ENCODE measurements around the gene HOXD3.

HOXD3 gene

DNA sequence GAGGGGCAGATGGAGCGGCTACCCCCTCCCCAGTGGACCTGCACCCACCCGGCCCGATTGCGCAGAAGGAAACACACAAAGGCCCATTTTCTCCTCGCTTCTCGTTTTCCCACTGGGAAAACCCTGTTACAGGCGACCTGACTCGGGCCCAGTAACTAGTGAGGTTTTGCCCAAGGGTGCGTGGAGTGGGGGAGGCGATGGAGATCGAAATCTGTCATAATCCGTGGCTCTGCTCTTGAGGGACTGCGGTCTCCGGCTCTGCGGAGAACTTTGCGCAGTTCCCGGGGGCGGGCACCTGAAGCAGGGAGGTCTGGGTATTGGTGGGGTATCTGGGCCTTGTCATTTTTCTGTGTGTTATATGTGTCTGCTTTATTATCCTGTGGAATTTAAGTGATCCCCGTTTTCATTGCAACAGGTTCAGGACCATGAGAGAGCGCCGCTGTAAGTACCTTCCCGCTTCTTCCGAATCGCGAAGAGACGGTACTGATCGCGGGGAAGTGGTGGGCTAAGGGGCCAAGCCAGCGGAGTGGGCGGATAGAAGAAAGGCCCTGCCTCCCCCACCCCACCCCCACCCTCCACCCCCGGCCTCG lies 9.8 kb upstream of the HOXD3 start:
- in situ Hi-C loops (cut with HindIII; ENCODE audit: low sequenced_read_pairs), result loop anchor here (5.0 kb wide), 1 partner anchor 45 kb away; no protein-coding TSS in a partner anchor

DNA sequence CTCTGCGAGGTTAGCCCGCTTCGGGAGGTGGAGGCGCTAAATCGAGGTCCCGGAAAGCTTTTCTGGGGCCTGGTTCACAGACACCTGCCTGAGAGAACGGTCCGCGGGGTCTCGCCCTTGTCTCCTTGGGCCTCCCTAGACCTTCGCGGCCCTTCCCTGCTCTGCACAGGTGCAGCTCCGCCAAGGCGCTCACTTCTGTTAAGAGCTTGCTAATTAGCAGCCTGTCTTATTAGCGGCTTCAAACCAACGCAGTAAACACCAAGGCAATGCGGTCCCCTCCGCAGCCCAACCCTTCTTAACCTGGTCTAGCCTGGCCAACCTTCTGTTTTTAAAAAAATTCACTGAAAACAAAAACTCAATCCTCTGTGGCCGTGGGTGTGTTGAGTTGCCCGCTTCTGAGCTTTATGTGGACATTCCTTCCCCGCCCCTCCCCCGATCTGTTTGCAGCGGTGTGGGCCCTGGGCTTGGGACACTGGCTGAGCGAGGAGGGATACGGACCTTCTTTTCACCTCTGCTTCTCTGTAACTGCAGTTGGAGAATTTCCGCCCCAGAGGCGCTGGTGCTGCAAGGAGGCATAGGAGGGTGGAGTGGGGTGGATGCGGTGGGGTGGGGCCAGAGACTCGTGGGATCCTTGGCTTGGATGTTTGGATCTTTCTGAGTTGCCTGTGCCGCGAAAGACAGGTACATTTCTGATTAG lies 9.2 kb upstream of the HOXD3 start:
- in situ Hi-C loops (cut with HindIII; ENCODE audit: low sequenced_read_pairs), result loop anchor here (5.0 kb wide), 1 partner anchor 44 kb away; no protein-coding TSS in a partner anchor

DNA sequence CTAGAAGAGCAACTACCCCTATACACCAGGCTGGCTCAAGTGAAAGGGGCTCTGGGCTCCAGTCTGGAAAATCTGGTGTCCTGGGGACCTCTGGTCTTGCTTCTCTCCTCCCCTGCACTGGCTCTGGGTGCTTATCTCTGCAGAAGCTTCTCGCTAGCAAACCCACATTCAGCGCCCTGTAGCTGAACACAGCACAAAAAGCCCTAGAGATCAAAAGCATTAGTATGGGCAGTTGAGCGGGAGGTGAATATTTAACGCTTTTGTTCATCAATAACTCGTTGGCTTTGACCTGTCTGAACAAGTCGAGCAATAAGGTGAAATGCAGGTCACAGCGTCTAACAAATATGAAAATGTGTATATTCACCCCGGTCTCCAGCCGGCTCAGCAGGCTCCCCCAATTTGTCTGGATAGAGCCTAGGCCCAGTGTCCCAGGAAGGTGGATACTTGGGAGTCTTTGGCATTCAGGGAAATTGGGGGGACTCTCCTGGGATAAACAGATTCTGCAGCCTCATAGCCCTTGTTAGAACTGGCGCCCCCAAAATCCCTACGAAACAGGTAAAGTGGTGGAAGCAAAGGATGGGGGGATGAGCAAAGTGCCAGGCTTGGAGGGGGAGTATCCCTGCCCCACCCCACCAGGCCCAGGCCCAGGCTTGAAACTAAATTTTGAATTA lies 8.2 kb upstream of the HOXD3 start:
- in situ Hi-C loops (cut with HindIII; ENCODE audit: low sequenced_read_pairs), result loop anchor here (5.0 kb wide), 1 partner anchor 43 kb away; no protein-coding TSS in a partner anchor

DNA sequence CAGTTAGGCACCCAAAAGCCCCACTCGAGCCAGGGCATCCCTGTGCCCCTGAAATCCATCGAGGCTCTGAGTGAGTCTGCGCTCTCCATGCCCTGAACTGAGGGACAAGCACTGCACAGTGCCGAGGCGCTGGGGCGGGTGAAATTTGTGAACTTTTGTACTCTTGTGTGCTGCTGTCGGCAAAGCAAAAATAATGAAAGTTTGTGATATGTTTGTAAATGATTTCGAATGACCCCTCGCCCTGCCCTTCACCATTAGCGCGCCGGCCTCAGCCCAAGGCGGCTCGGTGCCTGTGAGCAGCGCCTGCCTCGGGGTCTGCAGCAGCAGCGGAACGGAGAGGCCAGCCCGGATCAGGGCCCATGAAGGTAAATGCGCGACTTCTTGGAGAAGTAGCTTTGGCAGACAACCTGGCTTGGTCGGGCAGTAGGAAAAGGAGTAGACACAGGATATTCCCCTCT lies 7.6 kb upstream of the HOXD3 start:
- in situ Hi-C loops (cut with HindIII; ENCODE audit: low sequenced_read_pairs), result loop anchor here (5.0 kb wide), 1 partner anchor 43 kb away; no protein-coding TSS in a partner anchor

DNA sequence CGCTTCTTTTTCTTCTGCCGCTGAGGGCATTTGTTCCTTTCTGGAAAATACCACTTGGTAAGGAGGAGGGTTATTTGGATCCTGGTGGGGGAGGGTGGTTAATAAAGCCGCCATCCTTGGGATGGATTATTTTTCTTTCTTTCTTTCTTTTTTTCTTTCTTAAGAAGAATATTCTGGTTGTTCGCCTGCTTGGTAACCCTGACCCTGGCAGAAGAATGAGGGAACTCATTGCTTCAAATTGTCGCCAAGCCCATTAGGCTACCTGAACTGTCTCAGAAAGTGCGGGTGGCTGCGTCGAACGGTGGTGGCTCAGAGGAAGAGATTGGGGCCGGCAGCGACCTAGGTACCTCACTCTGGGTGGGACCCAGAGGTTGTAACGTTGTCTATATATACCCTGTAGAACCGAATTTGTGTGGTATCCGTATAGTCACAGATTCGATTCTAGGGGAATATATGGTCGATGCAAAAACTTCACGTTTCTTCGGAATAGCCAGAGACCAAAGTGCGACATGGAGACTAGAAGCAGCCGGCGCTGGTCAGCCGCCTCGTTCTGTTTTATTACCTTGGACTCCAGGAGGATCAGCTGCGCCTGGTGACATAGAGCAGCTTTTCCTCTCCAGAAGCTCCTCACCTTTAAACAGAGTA lies 7.0 kb upstream of the HOXD3 start:
- in situ Hi-C loops (cut with HindIII; ENCODE audit: low sequenced_read_pairs), result loop anchor here (5.0 kb wide), 1 partner anchor 42 kb away; no protein-coding TSS in a partner anchor

DNA sequence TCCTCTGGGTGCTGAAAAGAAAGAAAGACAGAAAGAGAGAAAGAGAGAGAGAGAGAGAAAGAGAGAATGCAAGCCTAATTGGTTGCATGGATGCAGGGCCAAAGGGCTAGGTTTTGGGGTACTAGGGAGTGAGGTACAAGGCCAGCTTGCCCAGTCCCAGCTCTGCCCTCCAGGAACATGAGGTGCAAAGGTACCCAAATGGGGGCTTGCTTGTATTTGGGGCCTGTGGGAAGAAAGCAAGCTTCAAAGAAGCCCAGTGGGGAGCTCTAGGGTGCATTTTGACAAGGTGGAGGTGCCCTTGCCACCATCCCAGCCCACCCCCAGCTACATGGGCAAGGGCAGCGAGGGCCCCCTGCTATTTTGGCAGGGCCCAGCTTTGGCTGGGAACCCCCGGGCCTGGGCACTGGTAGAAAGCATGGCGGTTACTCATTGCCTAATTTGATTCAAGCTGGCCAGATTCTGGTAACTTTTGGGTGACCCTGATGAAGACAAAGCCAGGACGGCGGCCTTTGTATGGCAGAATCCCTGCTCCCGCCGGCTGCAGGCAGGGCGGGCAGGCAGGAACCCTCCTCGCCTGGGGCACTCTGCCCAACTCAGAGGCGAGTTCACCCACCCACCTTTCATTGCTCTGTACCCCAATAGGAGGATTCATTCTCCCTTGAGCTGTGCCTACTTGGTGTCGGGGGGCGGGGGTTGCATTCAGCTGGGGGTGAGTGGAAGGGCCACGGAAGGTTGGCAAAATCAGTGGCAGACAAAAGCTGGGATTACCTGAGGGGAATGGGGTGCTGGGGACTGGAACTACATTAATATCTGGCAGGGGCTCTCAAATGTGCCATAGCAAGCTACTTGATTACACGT lies 6.3 kb upstream of the HOXD3 start:
- in situ Hi-C loops (cut with HindIII; ENCODE audit: low sequenced_read_pairs), result no loop called here

DNA sequence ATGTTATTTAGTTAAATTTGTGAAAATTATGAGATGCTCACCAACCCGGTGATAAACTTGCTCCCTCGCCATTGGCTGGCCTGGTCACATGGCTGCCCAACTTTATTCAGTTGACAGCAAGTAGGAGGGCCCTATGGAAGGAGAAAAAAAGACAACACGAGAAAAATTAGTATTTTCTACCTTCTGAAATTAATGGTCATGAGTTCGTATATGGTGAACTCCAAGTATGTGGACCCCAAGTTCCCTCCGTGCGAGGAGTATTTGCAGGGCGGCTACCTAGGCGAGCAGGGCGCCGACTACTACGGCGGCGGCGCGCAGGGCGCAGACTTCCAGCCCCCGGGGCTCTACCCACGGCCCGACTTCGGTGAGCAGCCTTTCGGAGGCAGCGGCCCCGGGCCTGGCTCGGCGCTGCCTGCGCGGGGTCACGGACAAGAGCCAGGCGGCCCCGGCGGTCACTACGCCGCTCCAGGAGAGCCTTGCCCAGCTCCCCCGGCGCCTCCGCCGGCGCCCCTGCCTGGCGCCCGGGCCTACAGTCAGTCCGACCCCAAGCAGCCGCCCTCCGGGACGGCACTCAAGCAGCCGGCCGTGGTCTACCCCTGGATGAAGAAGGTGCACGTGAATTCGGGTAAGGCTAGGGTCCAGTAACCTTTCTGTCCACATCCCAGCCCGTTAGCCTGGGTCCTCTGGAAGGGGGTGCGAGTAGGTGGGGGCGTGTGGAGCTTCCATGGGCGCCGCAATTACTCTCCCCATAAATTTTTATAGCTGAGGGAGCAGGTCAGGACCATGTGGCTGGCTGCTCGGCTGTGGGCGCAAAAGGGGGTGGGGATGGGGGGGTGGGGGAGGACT lies 5.4 kb upstream of the HOXD3 start, which contains the start of gene HOXD4:
HOXD4 (plus strand) TSS at position 109 of the 846 bp plus-strand sequence; CDS start at position 193, 84 bp downstream.
- in situ Hi-C loops (cut with HindIII; ENCODE audit: low sequenced_read_pairs), result no loop called here

DNA sequence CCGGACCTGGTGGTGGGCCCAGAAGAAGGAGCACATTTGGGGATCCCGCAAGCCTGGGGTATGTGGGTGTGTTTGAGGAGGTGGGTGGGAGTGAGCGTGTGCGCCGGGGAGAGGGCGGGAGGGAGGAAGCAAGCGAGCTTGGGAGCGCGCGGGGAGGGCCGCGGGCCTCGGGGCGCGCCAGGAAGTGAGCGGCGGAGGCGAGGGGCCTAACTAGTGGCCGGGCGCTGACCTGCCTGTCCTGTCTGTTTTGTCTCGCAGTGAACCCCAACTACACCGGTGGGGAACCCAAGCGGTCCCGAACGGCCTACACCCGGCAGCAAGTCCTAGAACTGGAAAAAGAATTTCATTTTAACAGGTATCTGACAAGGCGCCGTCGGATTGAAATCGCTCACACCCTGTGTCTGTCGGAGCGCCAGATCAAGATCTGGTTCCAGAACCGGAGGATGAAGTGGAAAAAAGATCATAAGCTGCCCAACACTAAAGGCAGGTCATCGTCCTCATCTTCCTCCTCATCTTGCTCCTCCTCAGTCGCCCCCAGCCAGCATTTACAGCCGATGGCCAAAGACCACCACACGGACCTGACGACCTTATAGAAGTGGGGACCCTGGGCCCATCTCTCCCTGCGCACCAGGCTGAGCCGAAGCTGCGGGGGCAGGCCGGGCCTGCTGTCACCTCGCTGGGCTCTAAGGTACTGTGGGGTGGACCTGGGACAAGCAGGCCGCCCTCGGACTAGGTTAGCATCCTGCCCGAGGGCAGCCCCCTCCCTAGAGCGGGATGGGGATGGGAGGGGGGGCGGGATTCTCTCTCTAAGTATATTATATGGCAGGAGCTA lies 4.5 kb upstream of the HOXD3 start:
- in situ Hi-C loops (cut with HindIII; ENCODE audit: low sequenced_read_pairs), result no loop called here

DNA sequence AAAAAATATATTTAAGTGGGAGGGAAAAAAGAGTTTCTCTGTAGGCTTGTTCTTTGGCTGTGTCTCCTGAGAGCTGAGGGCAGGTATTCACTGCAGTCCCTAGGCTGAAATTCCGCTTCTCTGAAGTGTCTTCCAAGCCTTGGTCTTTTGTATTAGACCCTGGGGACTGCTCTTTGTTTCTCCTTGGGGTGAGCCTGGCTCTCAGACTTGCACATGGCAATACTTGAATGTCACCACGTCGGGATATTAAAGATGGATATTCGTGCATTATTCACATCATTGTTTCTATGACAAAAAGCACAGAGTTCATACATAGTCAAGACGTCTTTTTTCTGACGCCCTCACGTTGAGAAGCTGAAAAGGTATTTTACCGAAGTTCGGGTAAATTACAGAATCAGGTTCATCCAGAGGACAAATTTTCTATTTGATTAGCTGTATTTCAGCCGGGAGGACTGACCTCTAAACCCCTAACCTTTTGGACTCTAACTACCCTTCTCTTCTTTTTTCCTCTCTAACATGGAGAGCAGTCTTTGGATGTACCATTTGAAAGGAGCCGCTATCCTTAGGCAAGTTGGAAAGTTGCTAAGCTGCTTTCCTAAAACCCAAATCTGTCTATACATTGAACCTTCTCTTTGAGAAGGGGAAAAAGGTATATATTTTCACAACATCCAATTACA lies 2.4 kb upstream of the HOXD3 start:
- in situ Hi-C loops (cut with HindIII; ENCODE audit: low sequenced_read_pairs), result no loop called here

DNA sequence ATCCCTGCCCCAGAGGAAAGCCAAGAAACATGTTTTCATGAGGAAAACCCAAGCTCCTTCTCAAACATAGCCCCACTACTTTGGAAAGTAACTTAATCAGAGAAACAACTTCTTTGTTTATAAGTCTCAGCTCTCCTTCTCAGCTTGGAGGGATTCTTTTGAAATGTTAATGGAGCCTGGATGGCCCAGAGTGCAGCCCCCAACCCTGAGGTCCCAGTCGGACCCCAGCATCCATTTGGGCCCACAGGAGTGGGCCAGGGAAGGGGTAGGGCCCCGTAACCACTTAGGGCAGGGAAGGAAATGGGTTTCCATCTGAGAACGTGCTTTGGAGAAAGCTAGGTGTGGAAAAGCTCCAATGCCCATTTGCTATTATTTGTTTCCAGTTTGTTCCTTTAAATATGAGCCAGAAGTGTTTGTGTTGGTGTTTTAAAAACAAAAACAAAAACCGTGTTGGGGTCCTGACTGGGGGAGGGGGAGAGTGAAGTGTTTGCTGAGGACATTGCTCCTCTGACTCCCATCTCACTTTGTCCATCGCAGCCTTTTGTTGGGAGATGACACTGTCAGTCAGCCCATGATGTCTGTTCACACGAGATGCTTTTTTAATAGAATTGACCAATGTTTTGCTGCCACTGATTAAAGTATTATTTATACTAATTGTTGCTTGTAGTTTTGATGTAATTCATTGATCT lies 1.6 kb upstream of the HOXD3 start:
- in situ Hi-C loops (cut with HindIII; ENCODE audit: low sequenced_read_pairs), result no loop called here

DNA sequence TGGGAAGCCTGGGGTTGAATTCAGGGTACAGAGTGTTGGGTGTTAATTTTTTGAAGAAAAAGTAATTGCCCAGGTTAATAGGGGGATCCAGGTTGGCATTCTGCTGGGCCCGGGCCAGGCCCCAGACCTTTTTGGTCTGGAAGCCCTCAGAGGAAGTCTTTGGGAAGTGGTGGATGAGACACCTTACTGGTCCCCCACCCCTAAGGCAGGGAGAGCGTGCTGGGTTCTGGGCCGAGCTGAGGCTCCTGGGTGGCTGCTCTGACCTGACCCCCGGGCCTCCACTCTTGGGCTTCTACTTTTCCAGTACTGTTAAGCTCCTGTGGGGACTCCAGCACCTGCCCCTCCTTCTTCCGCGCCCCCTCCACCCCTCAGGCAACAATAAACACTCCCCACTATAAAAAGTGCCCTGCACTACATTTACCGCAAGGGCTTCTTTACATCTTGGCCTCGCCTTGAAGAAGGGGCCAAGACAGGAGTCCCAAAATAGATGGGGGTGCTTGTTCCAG lies 753 bp upstream of the HOXD3 start:
- in situ Hi-C loops (cut with HindIII; ENCODE audit: low sequenced_read_pairs), result no loop called here

DNA sequence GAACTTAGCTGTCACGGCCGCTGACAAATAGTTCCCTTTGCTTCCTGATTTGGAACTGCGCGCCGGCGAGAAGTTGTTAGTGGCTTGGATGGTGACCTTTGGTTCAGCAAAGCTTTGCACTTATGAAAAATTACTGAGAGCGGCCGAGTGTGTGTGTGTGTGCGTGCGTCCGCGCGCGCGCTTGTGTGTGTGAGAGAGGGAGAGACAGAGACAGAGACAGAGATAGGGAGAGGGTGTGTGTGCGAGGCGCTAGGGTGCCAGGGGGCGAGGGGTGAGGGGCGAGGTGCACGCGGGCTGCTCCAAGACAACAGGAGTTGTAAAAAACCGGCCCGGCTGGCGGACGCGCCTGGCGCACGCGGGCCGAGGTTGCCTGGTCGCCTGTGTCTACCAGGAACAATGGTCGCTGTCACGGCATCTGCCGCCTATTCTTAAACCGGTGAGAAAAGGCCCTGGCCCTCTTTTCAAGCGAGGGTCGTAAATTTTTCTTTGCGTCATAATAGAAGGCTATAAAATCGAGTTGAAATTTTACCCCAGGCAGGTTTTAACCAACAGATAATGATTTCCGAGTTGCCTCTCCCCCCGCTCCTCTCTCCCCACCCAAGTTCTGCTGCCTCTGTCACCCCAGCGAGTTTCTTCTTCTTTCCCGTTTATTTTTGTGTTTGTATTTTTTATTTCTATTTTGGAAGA lies 535 bp downstream of the HOXD3 start:
- in situ Hi-C loops (cut with HindIII; ENCODE audit: low sequenced_read_pairs), result no loop called here

DNA sequence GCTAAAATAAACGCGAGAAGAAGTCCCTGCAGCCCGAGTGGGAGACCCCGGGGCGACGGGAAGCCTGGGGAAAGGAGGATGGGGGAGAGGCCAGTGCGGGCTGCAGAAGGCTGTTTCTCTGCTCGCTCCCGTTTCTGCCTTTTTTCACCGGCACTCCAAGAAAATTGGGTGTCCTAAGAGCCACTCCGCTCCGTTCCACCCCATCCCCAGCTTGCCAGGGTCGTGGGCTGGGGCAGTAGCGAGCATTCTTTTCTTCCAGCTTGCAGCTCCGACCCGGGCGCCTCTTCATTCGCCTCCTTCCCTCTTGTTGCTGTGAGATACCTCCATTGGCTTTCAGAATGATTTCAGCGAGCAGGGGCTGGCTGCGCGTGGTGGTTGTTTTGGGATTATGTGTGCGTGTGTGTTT lies 1.1 kb downstream of the HOXD3 start:
- in situ Hi-C loops (cut with HindIII; ENCODE audit: low sequenced_read_pairs), result no loop called here

DNA sequence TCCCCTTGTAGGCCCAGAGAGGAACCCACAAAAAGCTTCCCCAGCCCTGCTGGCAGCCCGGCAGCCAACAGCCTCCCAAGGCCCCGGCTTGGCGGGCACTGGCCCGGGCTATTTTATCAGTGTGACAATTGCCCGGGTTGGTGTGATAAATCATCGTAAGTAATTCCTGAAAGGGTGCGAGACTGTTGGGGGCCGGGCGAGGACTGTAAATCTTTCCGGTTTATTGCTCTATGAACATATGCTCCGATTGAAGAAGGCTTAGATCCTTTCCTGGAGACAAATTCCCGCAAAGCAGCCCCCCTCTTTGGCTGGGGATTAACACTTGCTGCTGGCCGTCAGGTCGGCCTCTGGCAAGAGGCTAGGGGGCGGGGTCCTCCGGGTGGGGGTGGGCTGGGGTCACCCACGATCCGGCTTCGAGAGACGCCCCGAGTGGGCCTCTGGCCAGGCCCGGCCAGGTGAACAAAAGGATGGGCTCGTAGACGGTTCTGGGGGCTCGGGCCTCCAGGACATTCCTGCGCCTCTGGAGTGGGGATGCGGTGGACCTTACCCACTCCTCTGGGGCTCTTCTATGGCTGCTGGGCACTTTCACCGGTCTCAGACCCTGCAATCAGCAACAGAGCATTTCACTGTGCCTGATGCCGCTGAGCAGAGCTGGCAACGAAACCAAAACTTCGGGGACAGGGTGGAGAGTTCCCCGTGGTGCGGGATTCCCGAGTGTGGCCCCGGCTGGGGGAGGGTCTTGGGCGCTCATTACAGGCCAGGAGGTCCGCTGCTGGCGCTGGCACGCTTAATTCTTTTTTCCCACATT lies 2.0 kb downstream of the HOXD3 start:
- in situ Hi-C loops (cut with HindIII; ENCODE audit: low sequenced_read_pairs), result no loop called here

DNA sequence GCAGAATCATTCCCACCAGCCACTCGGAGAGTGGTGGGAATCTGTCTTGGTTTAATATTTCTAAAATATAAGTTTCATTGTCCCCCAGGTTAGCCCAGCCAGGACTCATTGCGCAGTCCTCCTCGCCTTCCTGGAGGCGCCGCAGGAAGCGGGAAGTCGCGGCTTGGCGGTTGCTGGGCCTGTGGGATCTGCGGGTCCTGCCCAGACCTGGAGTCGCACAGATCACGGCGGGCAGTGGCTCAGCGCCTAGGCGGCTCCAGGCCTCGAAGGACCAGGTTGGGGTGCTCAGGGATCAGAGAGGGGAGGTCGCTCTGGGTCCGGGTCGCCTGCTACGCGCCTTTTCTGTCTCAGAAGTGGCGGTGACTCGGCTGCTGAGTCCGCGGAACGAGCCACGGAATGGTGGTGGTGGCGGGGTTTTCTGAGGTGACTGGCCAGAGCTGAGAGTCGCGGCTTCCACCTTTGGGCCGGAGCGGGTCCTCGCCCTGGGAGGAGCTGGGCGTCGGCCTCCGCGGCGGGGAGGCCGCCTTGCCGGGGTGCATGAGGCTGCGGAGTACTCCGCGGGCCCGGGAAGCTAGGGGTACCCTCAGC lies 2.6 kb downstream of the HOXD3 start:
- in situ Hi-C loops (cut with HindIII; ENCODE audit: low sequenced_read_pairs), result no loop called here

Measured in endothelial cell of hepatic sinusoid (primary cell).